Endometrial microvascular endothelial cells (primary cell): ENCODE measurements around the gene JAKMIP3. TPM values are rescaled to one million over a fixed set of nuclear protein-coding genes. Genes with fewer than 3 reads are reported as not detected.

Experiments used
- in situ Hi-C: cut with HindIII; loops from 2 replicates; pipeline ENCODE4 v1.10.0; 2017; ENCODE audit warnings: low sequenced_read_pairs, low pct_unique_long_range_greater_than_20kb; ENCODE audit errors: inconsistent ontology term
- total RNA-seq: library from RNA; depleted of rRNA; stranded (reverse); fragments of >200 nt; gene quantifications from one replicate; pipeline ENCODE4 v1.2.3, GENCODE V29; 2015; ENCODE audit errors: inconsistent ontology term

JAKMIP3 gene
- total RNA-seq, 1 donor from 2014 or later: not detected

DNA sequence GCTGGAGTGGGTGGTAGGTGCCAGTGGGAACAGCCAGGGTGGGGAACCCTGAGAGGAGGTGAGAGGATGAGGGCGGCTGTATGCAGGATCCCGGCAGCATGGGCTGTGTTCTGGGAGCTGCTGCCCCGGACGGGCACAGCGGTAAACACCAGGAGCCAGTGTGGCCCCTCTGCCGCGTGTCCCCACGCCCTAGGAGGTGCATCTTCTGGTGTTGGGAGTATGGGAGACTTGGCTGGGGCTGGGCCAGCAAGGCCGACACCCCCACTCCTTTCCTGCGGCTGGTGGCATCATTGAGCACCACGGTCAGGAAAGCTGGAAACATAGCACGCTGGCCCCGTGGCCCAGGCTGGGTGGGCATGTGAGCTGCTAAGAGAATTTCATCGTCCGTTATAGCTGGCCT, 24.4 kb upstream of the JAKMIP3 start:
- in situ Hi-C loops: no loop called here

GRCh38 chr10:132043861-132044695, 21.7 kb upstream of the JAKMIP3 start:
- in situ Hi-C loops: no loop called here

DNA sequence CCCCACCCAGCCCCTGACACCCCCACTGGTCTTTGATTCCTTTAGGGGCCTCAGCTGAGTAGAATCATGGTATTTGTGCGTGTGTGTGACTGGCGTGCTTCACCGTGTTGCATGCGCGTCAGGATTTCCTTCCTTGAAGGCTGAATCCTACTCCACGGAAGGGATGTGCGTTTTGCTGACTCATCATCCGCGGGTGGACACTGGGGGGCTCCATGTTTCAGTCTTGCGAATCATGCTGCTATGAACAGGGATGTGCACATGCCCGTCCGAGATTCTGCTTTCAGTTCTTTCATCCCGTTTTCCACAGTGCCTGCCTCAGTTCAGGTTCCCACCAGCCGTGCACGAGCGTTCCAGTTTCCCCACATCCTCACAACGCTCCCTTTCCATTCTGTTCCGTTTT, 20.9 kb upstream of the JAKMIP3 start:
- in situ Hi-C loops: no loop called here

- in situ Hi-C loops: no loop called here
Measured at GRCh38 chr10:132045324-132045723, 20.4 kb upstream of the JAKMIP3 start.

DNA sequence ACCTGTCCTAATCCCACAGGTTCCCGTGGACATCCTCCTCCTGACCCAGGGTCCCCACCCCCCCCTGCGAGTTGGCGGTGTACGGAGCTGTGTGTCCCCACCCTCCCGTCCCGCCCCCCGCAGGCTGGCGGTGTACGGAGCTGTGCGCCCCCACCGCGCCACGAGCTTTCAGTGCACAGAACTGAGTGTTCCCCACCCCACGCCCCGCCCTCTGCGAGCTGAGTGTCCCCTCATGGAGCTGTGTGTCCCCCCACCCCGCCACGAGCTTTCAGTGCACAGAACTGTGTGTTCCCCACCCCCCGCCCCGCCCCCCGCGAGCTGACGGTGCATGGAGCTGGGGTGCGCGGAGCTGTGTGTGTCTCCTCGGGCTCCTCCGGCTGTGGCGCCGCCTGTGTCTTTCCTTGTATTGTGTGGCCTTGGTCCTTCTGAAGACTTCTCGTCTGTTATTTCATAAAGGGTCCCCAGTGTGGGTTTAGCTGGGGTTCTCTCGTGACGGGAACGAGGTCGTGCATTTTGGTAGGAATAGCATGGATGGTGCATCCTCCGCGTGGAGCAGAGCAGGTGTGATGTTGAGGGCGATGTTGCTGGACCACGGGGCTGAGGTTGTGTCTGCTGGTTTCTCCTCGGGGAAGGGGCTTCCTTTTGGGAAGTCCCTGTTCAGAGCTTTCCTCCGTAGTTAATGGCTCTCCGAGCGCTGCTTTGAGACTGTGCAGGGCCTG, 18.0 kb upstream of the JAKMIP3 start:
- in situ Hi-C loops: no loop called here

DNA sequence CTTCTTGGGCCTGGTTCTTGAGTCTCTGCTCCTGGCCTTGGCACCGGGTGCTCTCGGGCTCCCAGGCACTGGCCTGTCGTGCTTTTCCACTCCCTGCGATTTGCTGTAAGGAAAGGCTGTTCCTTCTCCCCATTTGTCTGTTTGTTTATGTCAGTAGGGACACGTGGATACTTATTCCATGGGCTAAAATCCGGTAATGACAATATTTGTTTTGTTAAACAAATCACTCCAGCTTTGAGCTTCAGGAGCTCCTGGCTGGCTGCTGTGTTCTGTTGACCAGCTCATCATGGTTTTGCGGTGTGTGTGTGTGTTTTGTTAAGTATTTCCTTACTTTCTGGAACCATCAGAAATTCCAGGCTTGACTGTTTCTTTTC, 17.5 kb upstream of the JAKMIP3 start:
- in situ Hi-C loops: no loop called here

DNA sequence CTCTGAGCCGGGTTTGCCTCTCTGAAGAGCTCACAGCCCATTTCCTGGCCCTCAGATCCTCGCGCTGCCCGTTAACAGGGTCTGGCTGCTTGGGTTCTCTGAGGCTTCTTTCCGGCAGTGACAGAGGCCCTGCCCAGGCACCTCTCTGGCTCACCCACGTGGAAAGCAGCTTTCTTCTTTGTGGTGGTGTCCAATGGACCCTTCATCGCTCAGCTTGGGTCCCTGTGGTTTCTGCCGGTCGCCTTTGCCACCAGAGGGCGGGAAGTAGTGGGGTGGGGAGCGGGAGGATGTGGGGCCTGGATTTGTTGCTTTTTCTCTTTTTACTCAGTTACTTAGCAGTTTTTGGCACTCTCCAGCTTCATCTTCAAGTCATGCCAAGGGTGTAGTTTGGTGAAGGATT, 15.6 kb upstream of the JAKMIP3 start:
- in situ Hi-C loops: no loop called here

DNA sequence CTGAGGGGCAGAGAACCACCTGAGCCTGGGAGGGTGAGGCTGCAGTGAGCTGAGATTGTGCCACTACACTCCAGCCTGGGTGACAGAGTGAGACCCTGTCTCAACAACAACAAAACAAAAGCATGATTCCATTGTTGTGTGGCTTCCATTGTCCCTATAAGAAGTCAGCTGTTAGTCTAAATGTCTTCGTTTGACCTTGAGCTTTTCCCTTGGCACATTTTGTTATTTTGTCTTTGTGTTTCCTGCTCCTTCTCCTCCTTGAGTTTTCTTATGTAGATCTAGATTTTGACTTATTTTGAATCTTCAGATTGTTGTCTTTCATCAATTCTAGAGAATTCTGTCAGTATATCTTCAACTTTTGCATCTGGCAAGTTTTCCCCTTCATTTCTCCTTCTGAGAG, 13.6 kb upstream of the JAKMIP3 start:
- in situ Hi-C loops: no loop called here

DNA sequence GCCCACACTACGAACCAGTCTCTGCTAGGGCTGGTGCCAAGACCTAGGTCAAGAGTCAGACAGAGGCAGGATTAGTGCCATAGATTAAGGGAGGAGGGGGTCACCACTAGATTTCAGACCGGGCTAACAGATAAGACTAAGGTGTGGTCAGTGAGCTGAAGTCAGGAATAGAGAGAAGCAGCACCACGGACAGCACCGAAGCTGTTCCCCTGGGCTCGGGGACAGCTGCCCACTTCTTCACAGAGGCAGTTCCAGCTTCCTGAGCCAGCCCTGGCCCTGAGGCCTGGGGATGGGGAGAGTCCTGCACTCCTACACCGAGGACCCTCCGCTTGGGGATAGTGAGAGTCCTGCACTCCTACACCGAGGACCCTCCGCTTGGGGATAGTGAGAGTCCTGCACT, 11.2 kb upstream of the JAKMIP3 start:
- in situ Hi-C loops: no loop called here

DNA sequence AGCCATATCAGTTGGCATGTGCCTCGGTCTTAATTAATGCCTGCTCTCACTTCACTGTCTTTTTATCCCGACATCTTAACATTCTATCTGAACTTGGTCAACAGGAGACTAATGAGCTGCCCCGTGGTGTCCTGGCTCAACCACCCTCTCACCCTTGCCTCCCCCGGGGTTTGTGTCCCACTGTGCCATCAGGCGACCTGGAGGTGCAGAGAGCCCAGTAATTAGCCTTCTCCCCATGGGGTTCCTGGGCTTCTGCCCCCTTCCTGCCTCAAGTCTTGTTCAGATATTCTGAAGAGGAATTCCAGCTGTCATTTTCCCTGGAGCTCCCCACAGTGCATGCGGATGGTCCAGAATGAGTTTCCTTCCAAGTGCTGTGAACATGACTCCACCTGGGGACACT, 10.1 kb upstream of the JAKMIP3 start:
- in situ Hi-C loops: no loop called here

- in situ Hi-C loops: no loop called here
Measured at GRCh38 chr10:132056663-132057062, 9.1 kb upstream of the JAKMIP3 start.

- in situ Hi-C loops: no loop called here
Measured at GRCh38 chr10:132057191-132057681, 8.5 kb upstream of the JAKMIP3 start.

- in situ Hi-C loops: no loop called here
Measured at GRCh38 chr10:132058111-132058745, 7.5 kb upstream of the JAKMIP3 start.

- in situ Hi-C loops: no loop called here
Measured at GRCh38 chr10:132058793-132059759, 6.7 kb upstream of the JAKMIP3 start.

- in situ Hi-C loops: no loop called here
Measured at GRCh38 chr10:132059760-132060508, 5.8 kb upstream of the JAKMIP3 start.

GRCh38 chr10:132061030-132061429, 4.7 kb upstream of the JAKMIP3 start:
- in situ Hi-C loops: no loop called here

- in situ Hi-C loops: no loop called here
Measured at GRCh38 chr10:132061465-132061864, 4.3 kb upstream of the JAKMIP3 start.

- in situ Hi-C loops: no loop called here
Measured at GRCh38 chr10:132062116-132062515, 3.6 kb upstream of the JAKMIP3 start.
